H1 (cell line): ENCODE data around the gene PPP4R1. TPM values are rescaled to one million over a fixed set of nuclear protein-coding genes. Genes with fewer than 3 reads are reported as not detected.

Experiments
- CTCF ChIA-PET: fragments of 300-600 bp; sonication (Branson Sonifier 250); formaldehyde crosslinking; loops from one replicate; lab custom pipeline; 2021; ENCODE audit not compliant: partially characterized antibody; lab: Charles Lee
- POLR2A ChIA-PET: fragments of 300-600 bp; sonication (Branson Sonifier 250); formaldehyde crosslinking; loops from one replicate; lab custom pipeline; 2021; ENCODE audit warnings: inconsistent platforms; ENCODE audit not compliant: partially characterized antibody; lab: Charles Lee
- DNase-seq, 2 experiments: peaks; one replicate each; pipeline versions ENCODE4 v3.0.0 to v3.0.0-alpha.2; 2010 to 2022; ENCODE audit warnings: low spot score in 2 of 2, low read depth in 1 of 2, mixed read lengths in 1 of 2
- FAIRE-seq: peaks from 2 replicates; lab custom pipeline; 2011; peaks lifted over from hg19 to GRCh38; lab: Jason Lieb, UNC
- H2AFZ ChIP-seq: 2 replicates; pipeline ENCODE4 v1.8.1; 2012; ENCODE audit warnings: low read length, inconsistent platforms
- H2AK5ac ChIP-seq: 2 replicates; pipeline ENCODE4 v1.6.1; 2013; ENCODE audit warnings: low read depth, low read length
- H2BK120ac ChIP-seq: replicated peaks from 2 replicates; pipeline ENCODE3; 2013; ENCODE audit warnings: low read depth, low read length, inconsistent platforms
- H2BK12ac ChIP-seq: 2 replicates; pipeline ENCODE4 v1.6.1; 2013; ENCODE audit warnings: low read depth, low read length
- H2BK15ac ChIP-seq: 2 replicates; pipeline ENCODE4 v1.6.1; 2013; ENCODE audit warnings: low read length
- H2BK20ac ChIP-seq: 2 replicates; pipeline ENCODE4 v1.6.1; 2013; ENCODE audit warnings: low read length
- H2BK5ac ChIP-seq: 2 replicates; pipeline ENCODE4 v1.6.1; 2013; ENCODE audit warnings: low read depth, low read length
- H3K14ac ChIP-seq: 2 replicates; pipeline ENCODE4 v1.6.1; 2013; ENCODE audit warnings: inconsistent platforms; ENCODE audit not compliant: insufficient read length
- H3K18ac ChIP-seq: 2 replicates; pipeline ENCODE4 v1.6.1; 2013; ENCODE audit warnings: low read length; ENCODE audit errors: extremely low read depth
- H3K23ac ChIP-seq: 2 replicates; pipeline ENCODE4 v1.6.1; 2013; ENCODE audit warnings: inconsistent platforms; ENCODE audit not compliant: insufficient read length
- H3K23me2 ChIP-seq: 2 replicates; pipeline ENCODE4 v1.6.1; 2013; ENCODE audit warnings: low read depth, low read length
- H3K27ac ChIP-seq: 2 replicates; pipeline ENCODE4 v1.6.1; 2011; ENCODE audit warnings: low read depth, low read length, inconsistent platforms
- H3K27me3 ChIP-seq, 4 experiments: replicated peaks in 1 of 4; 1 replicate in 1 of 4; 2 replicates in 3 of 4; pipeline versions ENCODE4 v1.6.1 to v1.8.1; 2011 to 2013; ENCODE audit warnings: low read length in 3 of 4, mild to moderate bottlenecking in 3 of 4, inconsistent platforms in 2 of 4, mixed read lengths in 2 of 4, moderate library complexity in 1 of 4; ENCODE audit not compliant: control insufficient read depth in 3 of 4, insufficient read depth in 3 of 4; ENCODE audit errors: extremely low read depth in 1 of 4
- H3K36me3 ChIP-seq, 4 experiments: 2 replicates each; pipeline versions ENCODE4 v1.6.1 to v1.8.1; 2011 to 2013; ENCODE audit warnings: mild to moderate bottlenecking in 4 of 4, low read length in 3 of 4, moderate library complexity in 2 of 4, control low read depth in 1 of 4, inconsistent platforms in 1 of 4; ENCODE audit not compliant: insufficient read depth in 4 of 4, control insufficient read depth in 2 of 4
- H3K4ac ChIP-seq: replicated peaks from 2 replicates; pipeline ENCODE3; 2013; ENCODE audit warnings: low read length, low read depth, mixed read lengths, inconsistent platforms; ENCODE audit not compliant: insufficient read length
- H3K4me1 ChIP-seq, 4 experiments: replicated peaks in 1 of 4; 1 replicate in 1 of 4; 2 replicates in 3 of 4; pipeline versions ENCODE4 v1.6.1 to v1.8.1; 2011 to 2013; ENCODE audit warnings: low read length in 3 of 4, inconsistent platforms in 2 of 4, mixed read lengths in 1 of 4; ENCODE audit not compliant: insufficient read depth in 4 of 4, control insufficient read depth in 3 of 4
- H3K4me2 ChIP-seq, 2 experiments: 2 replicates each; pipeline versions ENCODE4 v1.6.1 to v1.8.1; 2011 to 2013; ENCODE audit warnings: low read depth in 2 of 2, low read length in 2 of 2, control low read depth in 1 of 2, inconsistent platforms in 1 of 2, mild to moderate bottlenecking in 1 of 2; ENCODE audit not compliant: insufficient read depth in 1 of 2
- H3K4me3 ChIP-seq, 4 experiments: fragments of 200-600, 300-600 bp in 1 of 4; sonication (generic), shearing (Covaris generic), sonication (Bioruptor Twin) in 1 of 4; 2 replicates each; pipeline versions ENCODE4 v1.5.1 to v1.8.1; 2011 to 2016; ENCODE audit warnings: low read length in 4 of 4, low read depth in 3 of 4, control low read depth in 2 of 4, inconsistent platforms in 2 of 4, mild to moderate bottlenecking in 2 of 4, mixed read lengths in 1 of 4, moderate library complexity in 1 of 4; ENCODE audit not compliant: insufficient read depth in 2 of 4; ENCODE audit errors: extremely low read depth in 1 of 4
- H3K56ac ChIP-seq: replicated peaks from 2 replicates; pipeline ENCODE3; 2013; ENCODE audit warnings: low read depth, mild to moderate bottlenecking, mixed read lengths, low read length, inconsistent platforms; ENCODE audit not compliant: insufficient read length
- H3K79me1 ChIP-seq: 2 replicates; pipeline ENCODE4 v1.6.1; 2013; ENCODE audit warnings: low read depth, low read length, control low read depth
- H3K79me2 ChIP-seq, 2 experiments: 2 replicates each; pipeline versions ENCODE4 v1.6.1 to v1.8.1; 2012 to 2013; ENCODE audit warnings: low read length in 2 of 2, mild to moderate bottlenecking in 2 of 2, inconsistent platforms in 1 of 2; ENCODE audit not compliant: insufficient read depth in 2 of 2, control insufficient read depth in 1 of 2
- H3K9ac ChIP-seq, 4 experiments: replicated peaks in 1 of 4; 1 replicate in 1 of 4; 2 replicates in 3 of 4; pipeline versions ENCODE4 v1.6.1 to v1.8.1; 2011 to 2013; ENCODE audit warnings: low read depth in 3 of 4, low read length in 3 of 4, control low read depth in 2 of 4, mild to moderate bottlenecking in 2 of 4, moderate library complexity in 2 of 4, inconsistent platforms in 1 of 4; ENCODE audit errors: extremely low read depth in 1 of 4
- H3K9me3 ChIP-seq, 2 experiments: 2 replicates each; pipeline versions ENCODE4 v1.6.1 to v1.8.1; 2012 to 2013; ENCODE audit warnings: mild to moderate bottlenecking in 2 of 2, moderate library complexity in 2 of 2, control low read depth in 1 of 2, inconsistent platforms in 1 of 2, low read depth in 1 of 2, low read length in 1 of 2, mixed read lengths in 1 of 2; ENCODE audit not compliant: insufficient read depth in 2 of 2
- H4K20me1 ChIP-seq, 2 experiments: replicated peaks in 1 of 2; 2 replicates each; pipeline versions ENCODE3 to v1.8.1; 2011 to 2013; ENCODE audit warnings: inconsistent platforms in 2 of 2, low read length in 2 of 2, mild to moderate bottlenecking in 1 of 2; ENCODE audit not compliant: insufficient read depth in 2 of 2, control insufficient read depth in 1 of 2
- H4K5ac ChIP-seq: 2 replicates; pipeline ENCODE4 v1.6.1; 2013; ENCODE audit warnings: low read length, low read depth, mixed read lengths, inconsistent platforms; ENCODE audit not compliant: insufficient read length
- H4K8ac ChIP-seq: 2 replicates; pipeline ENCODE4 v1.8.0; 2013; ENCODE audit warnings: mild to moderate bottlenecking, moderate library complexity, low read length, inconsistent platforms; ENCODE audit not compliant: insufficient read depth; ENCODE audit errors: extremely low read depth
- H4K91ac ChIP-seq: replicated peaks from 2 replicates; pipeline ENCODE3; 2013; ENCODE audit warnings: low read length, mixed read lengths, inconsistent platforms; ENCODE audit not compliant: insufficient read length
- BCL11A ChIP-seq, 2 experiments: IDR thresholded peaks; one replicate each; pipeline ENCODE4 v1.6.1; 2011; ENCODE audit warnings: low read depth in 2 of 2, low read length in 2 of 2, mild to moderate bottlenecking in 2 of 2
- EP300 ChIP-seq, 2 experiments: IDR thresholded peaks; 1 replicate in 1 of 2; 2 replicates in 1 of 2; pipeline ENCODE4 v1.6.1; 2011 to 2012; ENCODE audit warnings: low read depth in 2 of 2, low read length in 2 of 2, mild to moderate bottlenecking in 2 of 2, borderline replicate concordance in 1 of 2, inconsistent platforms in 1 of 2, moderate library complexity in 1 of 2
- FOSL1 ChIP-seq: IDR thresholded peaks from 2 replicates; pipeline ENCODE4 v1.6.1; 2011; ENCODE audit warnings: mild to moderate bottlenecking, low read depth, low read length, moderate library complexity; ENCODE audit not compliant: insufficient read depth
- GABPA ChIP-seq: IDR thresholded peaks from 2 replicates; pipeline ENCODE4 v1.6.1; 2011; ENCODE audit warnings: mild to moderate bottlenecking, low read length, moderate library complexity, borderline replicate concordance; ENCODE audit not compliant: insufficient read depth
- GTF2F1 ChIP-seq: IDR thresholded peaks from 2 replicates; pipeline ENCODE4 v1.6.1; 2012; ENCODE audit warnings: low read depth, low read length, improper control_type of control experiment, borderline replicate concordance
- HDAC2 ChIP-seq, 2 experiments: fragments of 300-600 bp in 1 of 2; sonication (generic) in 1 of 2; IDR thresholded peaks; 2 replicates each; pipeline ENCODE4 v1.6.1; 2011 to 2012; ENCODE audit warnings: low read depth in 2 of 2, low read length in 2 of 2, mild to moderate bottlenecking in 2 of 2, moderate library complexity in 2 of 2, borderline replicate concordance in 1 of 2, inconsistent platforms in 1 of 2
- HDAC6 ChIP-seq: IDR thresholded peaks from one replicate; pipeline ENCODE4 v1.7.1; 2012; ENCODE audit warnings: low read depth, mild to moderate bottlenecking, inconsistent platforms, low read length, moderate library complexity
- MAFK ChIP-seq: IDR thresholded peaks from 2 replicates; pipeline ENCODE4 v1.6.1; 2012; ENCODE audit warnings: low read depth, mild to moderate bottlenecking, improper control_type of control experiment, low read length
- PHF8 ChIP-seq: fragments of 200-600 bp; sonication (generic); conservative IDR thresholded peaks from 2 replicates; pipeline ENCODE4 v1.7.1; 2012; ENCODE audit warnings: low read depth, mild to moderate bottlenecking, inconsistent platforms, low read length, moderate library complexity
- SIX5 ChIP-seq: IDR thresholded peaks from 2 replicates; pipeline ENCODE4 v1.6.1; 2011; ENCODE audit warnings: mild to moderate bottlenecking, low read depth, low read length
- SP2 ChIP-seq: IDR thresholded peaks from 2 replicates; pipeline ENCODE4 v1.6.1; 2012; ENCODE audit warnings: mild to moderate bottlenecking, low read length, inconsistent platforms
- YY1 ChIP-seq: IDR thresholded peaks from 2 replicates; pipeline ENCODE4 v1.6.1; 2011; ENCODE audit warnings: low read depth, mild to moderate bottlenecking, low read length
- WGBS, 2 experiments: shearing (Covaris generic) in 1 of 2; methylation state at CpG; one replicate each; pipeline versions ENCODE4 v1.1.6 to v1.1.7; 2013 to 2015; ENCODE audit warnings: low lambda C conversion rate in 2 of 2, mixed read lengths in 2 of 2, inconsistent platforms in 1 of 2, low coverage in 1 of 2, missing lambda C conversion rate in 1 of 2; ENCODE audit not compliant: insufficient replicate concordance in 2 of 2, insufficient coverage in 1 of 2, insufficient read length in 1 of 2; ENCODE audit errors: extremely low coverage in 1 of 2, missing lambda C conversion rate in 1 of 2; 5-methylcytosine and 5-hydroxymethylcytosine counted together
- polyA plus RNA-seq, 7 experiments: library from polyadenylated mRNA; depleted of rRNA in 3 of 7; stranded (reverse) in 5 of 7; unstranded in 2 of 7; fragments of >200 nt in 5 of 7; fragments of 200-250 nt in 2 of 7; gene quantifications; 1 replicate in 5 of 7; 2 replicates in 1 of 7; 4 replicates in 1 of 7; pipeline versions ENCODE4 v1.2.1 to v1.2.3, GENCODE V29; 2011 to 2013; ENCODE audit warnings: missing spikeins in 2 of 7, mixed read lengths in 2 of 7
- total RNA-seq: library from RNA; stranded (reverse); fragmentation: NEBNext Ultra II Directional; extraction: Animal tissue kit (Norgen Biotek cat#: 25700); gene quantifications from 2 replicates; pipeline ENCODE4 v1.2.1, GENCODE V29; 2021
- TF ChIP-seq, protein P1 (sequence below): IDR thresholded peaks from 2 replicates; pipeline ENCODE4 v1.6.1; 2012; ENCODE audit warnings: inconsistent platforms

PPP4R1 gene
- total and polyA plus RNA-seq, 2 of the 8 experiments (the other 6 are each of a cell fraction or from before 2014, with no cell fraction given): 67.4 to 96.1 TPM

DNA sequence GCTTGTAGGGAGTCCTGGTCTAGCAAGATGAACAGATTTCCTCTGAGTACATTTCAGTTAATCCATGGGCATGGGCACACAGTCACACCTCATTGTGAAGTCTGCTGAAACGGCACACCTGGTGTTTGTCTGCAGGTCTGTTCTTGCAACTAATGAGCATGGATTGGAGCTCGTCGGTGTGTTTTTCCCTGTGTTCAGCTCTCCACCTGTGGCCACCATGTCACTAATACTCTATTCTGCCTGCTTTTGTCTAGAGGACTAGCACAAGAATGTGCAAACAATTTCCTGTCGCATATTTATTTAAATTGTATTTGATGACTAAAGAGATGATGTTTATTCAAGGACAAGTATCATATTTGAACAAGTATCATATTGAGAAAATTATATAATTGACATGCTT is 24.5 kb upstream of the PPP4R1 start:
- Histone ChIP-seq H2BK20ac (no peak overlapping the region), H3K4me2 (no peak overlapping the region), H2BK15ac (no peak overlapping the region), H3K23ac (no peak overlapping the region), H3K9me3 (no peaks in the 10 kb centered on the region), H3K79me1 (no peaks in the 10 kb centered on the region), H3K27me3 (no peaks in the 10 kb centered on the region), H4K5ac (no peak overlapping the region), H3K27ac (no peak overlapping the region), H3K9ac (no peak overlapping the region), H2BK12ac (peak overlapping the region; percentile 3; the same call in 1 of the 2 replicates), H3K56ac (no peak overlapping the region), H3K14ac (no peak overlapping the region), H2BK120ac (no peak overlapping the region), H3K79me2 (no peaks in the 10 kb centered on the region), H3K23me2 (no peaks in the 10 kb centered on the region), H3K4me1 (peaks cover 0 to 12% (median 6%) of the 10 kb centered on the region in 4 experiments; a peak in 5 of 7 replicates), H2AFZ (no peak overlapping the region), H4K20me1 (no peaks in the 10 kb centered on the region), H4K8ac (no peak overlapping the region), H3K18ac (no peak overlapping the region), H3K4me3 (no peak overlapping the region), H3K4ac (no peak overlapping the region), H2BK5ac (no peak overlapping the region), H2AK5ac (0 out of 2 replicates have a peak overlapping the region, but pooled peaks have one; percentile 17), H4K91ac (no peak overlapping the region), H3K36me3 (no peaks in the 10 kb centered on the region)
- WGBS, 2 experiments: 95% methylated on average over 4 of the region's 4 CpGs; no CpG with 5 or more reads in 1 of the 2 experiments
- POLR2A ChIA-PET: interaction anchor here (1.4 kb wide), 1 partner anchor 27 kb away, joined by 5 read pairs; no protein-coding TSS in a partner anchor
- FAIRE-seq (no peak), DNase-seq (no peak)
- CTCF ChIA-PET: interaction anchor here (1.2 kb wide), 1 partner anchor 62 kb away, joined by 4 read pairs; no protein-coding TSS in a partner anchor
- no peak for TF ChIP-seq SP2
- TF ChIP-seq, protein P1, sequence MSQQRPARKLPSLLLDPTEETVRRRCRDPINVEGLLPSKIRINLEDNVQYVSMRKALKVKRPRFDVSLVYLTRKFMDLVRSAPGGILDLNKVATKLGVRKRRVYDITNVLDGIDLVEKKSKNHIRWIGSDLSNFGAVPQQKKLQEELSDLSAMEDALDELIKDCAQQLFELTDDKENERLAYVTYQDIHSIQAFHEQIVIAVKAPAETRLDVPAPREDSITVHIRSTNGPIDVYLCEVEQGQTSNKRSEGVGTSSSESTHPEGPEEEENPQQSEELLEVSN: no peak
- TF ChIP-seq PHF8: no peak
- TF ChIP-seq FOSL1: no peak
- TF ChIP-seq BCL11A (IDR thresholded peaks at IDR 0.05; ENCODE audit: low read depth in 2 of 2, low read length in 2 of 2): no peak
- TF ChIP-seq HDAC6: no peak
- no peak for TF ChIP-seq SIX5
- no peak for TF ChIP-seq GTF2F1
- TF ChIP-seq EP300 (IDR thresholded peaks at IDR 0.05; ENCODE audit: borderline replicate concordance in 1 of 2, low read depth in 2 of 2, low read length in 2 of 2): no peak
- no peak for TF ChIP-seq HDAC2 (IDR thresholded peaks at IDR 0.05; ENCODE audit: borderline replicate concordance in 1 of 2, low read depth in 2 of 2, low read length in 2 of 2)
- no peak for TF ChIP-seq GABPA
- no peak for TF ChIP-seq MAFK
- TF ChIP-seq YY1: no peak
